ENCODE results near the gene MATN1.
"Not testable (repeated sequence)": the region's sequence is repeated elsewhere in the genome, so short reads cannot be mapped to it uniquely, and the experiment has no call there.

MATN1 gene

GRCh38 chr1:30696831-30697230 lies 26.6 kb downstream of the MATN1 start:
- DNase-seq (ENCODE audit: low read depth) = no peak

GRCh38 chr1:30695439-30695841 lies 27.9 kb downstream of the MATN1 start:
- no peak for DNase-seq (ENCODE audit: low read depth)

GRCh38 chr1:30694280-30695175 lies 28.9 kb downstream of the MATN1 start:
- DNase-seq (ENCODE audit: low read depth) = no peak

GRCh38 chr1:30693822-30694221 lies 29.6 kb downstream of the MATN1 start:
- DNase-seq (ENCODE audit: low read depth) = no peak

- no peak for DNase-seq (ENCODE audit: low read depth)
Observed at GRCh38 chr1:30693366-30693765, 30.0 kb downstream of the MATN1 start.

- no peak for DNase-seq (ENCODE audit: low read depth)
Observed at GRCh38 chr1:30692948-30693301, 30.5 kb downstream of the MATN1 start.

- DNase-seq (ENCODE audit: low read depth) = no peak
Observed at GRCh38 chr1:30692201-30692947, 31.0 kb downstream of the MATN1 start.

- no peak for DNase-seq (ENCODE audit: low read depth)
Observed at GRCh38 chr1:30691480-30691879, 31.9 kb downstream of the MATN1 start.

- DNase-seq (ENCODE audit: low read depth) = no peak
Observed at GRCh38 chr1:30689901-30690645, 33.3 kb downstream of the MATN1 start.

GRCh38 chr1:30688920-30689794 lies 34.2 kb downstream of the MATN1 start:
- no peak for DNase-seq (ENCODE audit: low read depth)

GRCh38 chr1:30688516-30688915 lies 34.9 kb downstream of the MATN1 start:
- DNase-seq (ENCODE audit: low read depth) = not testable (repeated sequence)

- no peak for DNase-seq (ENCODE audit: low read depth)
Observed at GRCh38 chr1:30687886-30688285, 35.5 kb downstream of the MATN1 start.

- no peak for DNase-seq (ENCODE audit: low read depth)
Observed at GRCh38 chr1:30686236-30686935, 37.0 kb downstream of the MATN1 start.

- no peak for DNase-seq (ENCODE audit: low read depth)
Observed at GRCh38 chr1:30685796-30686165, 37.6 kb downstream of the MATN1 start.

- DNase-seq (ENCODE audit: low read depth) = no peak
Observed at GRCh38 chr1:30684881-30685795, 38.2 kb downstream of the MATN1 start.

GRCh38 chr1:30684259-30684658 lies 39.1 kb downstream of the MATN1 start:
- no peak for DNase-seq (ENCODE audit: low read depth)

GRCh38 chr1:30683699-30684098 lies 39.7 kb downstream of the MATN1 start:
- no peak for DNase-seq (ENCODE audit: low read depth)

GRCh38 chr1:30682396-30683275 lies 40.7 kb downstream of the MATN1 start:
- DNase-seq (ENCODE audit: low read depth) = no peak

GRCh38 chr1:30681782-30682181 lies 41.6 kb downstream of the MATN1 start:
- no peak for DNase-seq (ENCODE audit: low read depth)
